Loucy (cell line): ENCODE results near the gene KLK10.

Experiments
- EZH2phosphoT487 ChIP-seq: fragments of 200-600 bp; IDR thresholded peaks from 2 replicates; pipeline ENCODE4 v1.6.1; 2018; ENCODE audit warnings: antibody characterized with exemption, mild to moderate bottlenecking, moderate library complexity, borderline replicate concordance
- TF ChIP-seq, protein P1 (sequence below): fragments of 200-600 bp; sonication (generic); conservative IDR thresholded peaks from 2 replicates; pipeline ENCODE4 v1.5.1; 2014; ENCODE audit warnings: mild to moderate bottlenecking, antibody characterized with exemption, low read length

DNA sequence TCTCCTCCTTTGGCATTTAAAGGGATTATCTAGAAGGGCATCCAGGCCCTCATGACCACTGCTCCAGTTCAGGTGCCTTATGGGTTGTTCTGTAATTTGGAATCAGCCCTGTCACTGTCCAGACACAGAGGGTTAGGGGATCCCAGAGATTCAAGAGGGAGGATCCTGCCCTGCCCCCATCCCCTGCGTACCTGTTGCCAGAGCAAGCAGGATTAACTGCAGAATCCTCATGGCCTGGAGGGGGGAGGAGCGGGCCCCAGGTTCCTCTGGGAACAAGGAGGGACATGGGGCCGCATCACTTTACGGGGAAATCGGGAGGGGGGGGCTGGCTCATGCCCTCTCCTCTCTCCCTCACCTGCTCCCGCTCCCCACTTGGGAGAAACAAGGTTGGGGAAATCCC, 5.9 kb upstream of the KLK10 start:
- TF ChIP-seq, protein P1, sequence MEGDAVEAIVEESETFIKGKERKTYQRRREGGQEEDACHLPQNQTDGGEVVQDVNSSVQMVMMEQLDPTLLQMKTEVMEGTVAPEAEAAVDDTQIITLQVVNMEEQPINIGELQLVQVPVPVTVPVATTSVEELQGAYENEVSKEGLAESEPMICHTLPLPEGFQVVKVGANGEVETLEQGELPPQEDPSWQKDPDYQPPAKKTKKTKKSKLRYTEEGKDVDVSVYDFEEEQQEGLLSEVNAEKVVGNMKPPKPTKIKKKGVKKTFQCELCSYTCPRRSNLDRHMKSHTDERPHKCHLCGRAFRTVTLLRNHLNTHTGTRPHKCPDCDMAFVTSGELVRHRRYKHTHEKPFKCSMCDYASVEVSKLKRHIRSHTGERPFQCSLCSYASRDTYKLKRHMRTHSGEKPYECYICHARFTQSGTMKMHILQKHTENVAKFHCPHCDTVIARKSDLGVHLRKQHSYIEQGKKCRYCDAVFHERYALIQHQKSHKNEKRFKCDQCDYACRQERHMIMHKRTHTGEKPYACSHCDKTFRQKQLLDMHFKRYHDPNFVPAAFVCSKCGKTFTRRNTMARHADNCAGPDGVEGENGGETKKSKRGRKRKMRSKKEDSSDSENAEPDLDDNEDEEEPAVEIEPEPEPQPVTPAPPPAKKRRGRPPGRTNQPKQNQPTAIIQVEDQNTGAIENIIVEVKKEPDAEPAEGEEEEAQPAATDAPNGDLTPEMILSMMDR: no peak
- TF ChIP-seq EZH2phosphoT487: no peak
